ENCODE data around the gene SCIN.
"Not testable (repeated sequence)": the region's sequence is repeated elsewhere in the genome, so short reads cannot be mapped to it uniquely, and the experiment has no call there.

DNA sequence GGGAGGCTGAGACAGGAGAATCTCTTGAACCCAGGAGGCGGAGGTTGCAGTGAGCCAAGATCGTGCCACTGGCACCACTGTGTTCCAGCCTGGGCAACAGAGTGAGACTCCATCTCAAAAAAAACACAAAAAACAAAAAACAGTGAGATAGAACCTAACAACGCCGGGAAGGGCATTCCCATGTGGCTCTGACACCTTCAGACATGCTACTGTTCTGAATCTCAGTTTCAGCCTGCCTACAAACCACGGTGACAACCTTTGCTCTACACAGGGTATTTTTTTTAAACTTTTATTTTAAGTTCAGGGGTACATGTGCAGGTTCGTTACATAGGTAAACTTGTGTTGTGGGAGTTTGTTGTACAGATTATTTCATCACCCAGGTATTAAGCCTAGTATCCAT lies 74.7 kb downstream of the SCIN start:
- TF ChIP-seq, protein P1, sequence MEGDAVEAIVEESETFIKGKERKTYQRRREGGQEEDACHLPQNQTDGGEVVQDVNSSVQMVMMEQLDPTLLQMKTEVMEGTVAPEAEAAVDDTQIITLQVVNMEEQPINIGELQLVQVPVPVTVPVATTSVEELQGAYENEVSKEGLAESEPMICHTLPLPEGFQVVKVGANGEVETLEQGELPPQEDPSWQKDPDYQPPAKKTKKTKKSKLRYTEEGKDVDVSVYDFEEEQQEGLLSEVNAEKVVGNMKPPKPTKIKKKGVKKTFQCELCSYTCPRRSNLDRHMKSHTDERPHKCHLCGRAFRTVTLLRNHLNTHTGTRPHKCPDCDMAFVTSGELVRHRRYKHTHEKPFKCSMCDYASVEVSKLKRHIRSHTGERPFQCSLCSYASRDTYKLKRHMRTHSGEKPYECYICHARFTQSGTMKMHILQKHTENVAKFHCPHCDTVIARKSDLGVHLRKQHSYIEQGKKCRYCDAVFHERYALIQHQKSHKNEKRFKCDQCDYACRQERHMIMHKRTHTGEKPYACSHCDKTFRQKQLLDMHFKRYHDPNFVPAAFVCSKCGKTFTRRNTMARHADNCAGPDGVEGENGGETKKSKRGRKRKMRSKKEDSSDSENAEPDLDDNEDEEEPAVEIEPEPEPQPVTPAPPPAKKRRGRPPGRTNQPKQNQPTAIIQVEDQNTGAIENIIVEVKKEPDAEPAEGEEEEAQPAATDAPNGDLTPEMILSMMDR (IDR thresholded peaks at IDR 0.05) = not testable (repeated sequence)
- not testable (repeated sequence) for TF ChIP-seq POLR2A (IDR thresholded peaks at IDR 0.05)
